ENCODE data around the gene CNTNAP2. TPM values are rescaled to one million over a fixed set of nuclear protein-coding genes. Genes with fewer than 3 reads are reported as not detected.

Gene CNTNAP2
- total RNA-seq, 1 experiment from 2014 or later: 0.03 TPM

DNA sequence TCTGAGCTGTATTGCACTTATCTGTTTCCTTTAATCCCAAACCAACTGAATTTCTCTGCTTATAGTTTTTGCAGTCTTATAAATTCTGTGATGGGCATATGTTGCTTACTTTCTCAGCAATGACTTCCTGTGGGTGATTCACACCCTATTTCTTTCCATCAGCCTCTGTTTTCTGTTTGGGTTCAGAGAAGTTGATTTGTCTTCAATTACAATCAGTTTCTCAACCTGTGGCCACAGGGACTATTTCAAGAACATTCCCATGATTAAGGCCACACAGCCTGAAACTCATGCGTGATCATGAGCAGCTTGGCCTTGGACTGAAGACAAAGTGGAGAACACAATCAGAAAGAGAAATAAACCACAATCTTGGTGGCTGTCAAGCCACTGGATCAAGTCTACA lies 1299.4 kb downstream of the CNTNAP2 start:
- intact Hi-C loops (cut with micrococcal nuclease; ENCODE audit: unreplicated experiment) (no loop called here), in situ Hi-C loops (cut with HindIII; ENCODE audit: low pct_unique_long_range_greater_than_20kb, low sequenced_read_pairs) (no loop called here)
- H3K27me3 ChIP-seq (ENCODE audit: control insufficient read depth, insufficient read depth, low read length): no peaks in the 10 kb centered on the region
- no peaks in the 10 kb centered on the region for H3K36me3 ChIP-seq (ENCODE audit: control insufficient read depth, insufficient read depth, low read length)
- no peak overlapping the region for H3K4me3 ChIP-seq (ENCODE audit: low read depth in 2 of 2, low read length in 2 of 2)
- BruUV-seq (replicated peaks): no TSS peak
- TF ChIP-seq, protein P1, sequence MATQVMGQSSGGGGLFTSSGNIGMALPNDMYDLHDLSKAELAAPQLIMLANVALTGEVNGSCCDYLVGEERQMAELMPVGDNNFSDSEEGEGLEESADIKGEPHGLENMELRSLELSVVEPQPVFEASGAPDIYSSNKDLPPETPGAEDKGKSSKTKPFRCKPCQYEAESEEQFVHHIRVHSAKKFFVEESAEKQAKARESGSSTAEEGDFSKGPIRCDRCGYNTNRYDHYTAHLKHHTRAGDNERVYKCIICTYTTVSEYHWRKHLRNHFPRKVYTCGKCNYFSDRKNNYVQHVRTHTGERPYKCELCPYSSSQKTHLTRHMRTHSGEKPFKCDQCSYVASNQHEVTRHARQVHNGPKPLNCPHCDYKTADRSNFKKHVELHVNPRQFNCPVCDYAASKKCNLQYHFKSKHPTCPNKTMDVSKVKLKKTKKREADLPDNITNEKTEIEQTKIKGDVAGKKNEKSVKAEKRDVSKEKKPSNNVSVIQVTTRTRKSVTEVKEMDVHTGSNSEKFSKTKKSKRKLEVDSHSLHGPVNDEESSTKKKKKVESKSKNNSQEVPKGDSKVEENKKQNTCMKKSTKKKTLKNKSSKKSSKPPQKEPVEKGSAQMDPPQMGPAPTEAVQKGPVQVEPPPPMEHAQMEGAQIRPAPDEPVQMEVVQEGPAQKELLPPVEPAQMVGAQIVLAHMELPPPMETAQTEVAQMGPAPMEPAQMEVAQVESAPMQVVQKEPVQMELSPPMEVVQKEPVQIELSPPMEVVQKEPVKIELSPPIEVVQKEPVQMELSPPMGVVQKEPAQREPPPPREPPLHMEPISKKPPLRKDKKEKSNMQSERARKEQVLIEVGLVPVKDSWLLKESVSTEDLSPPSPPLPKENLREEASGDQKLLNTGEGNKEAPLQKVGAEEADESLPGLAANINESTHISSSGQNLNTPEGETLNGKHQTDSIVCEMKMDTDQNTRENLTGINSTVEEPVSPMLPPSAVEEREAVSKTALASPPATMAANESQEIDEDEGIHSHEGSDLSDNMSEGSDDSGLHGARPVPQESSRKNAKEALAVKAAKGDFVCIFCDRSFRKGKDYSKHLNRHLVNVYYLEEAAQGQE (IDR thresholded peaks at IDR 0.05; ENCODE audit: insufficient read depth in 1 of 2, low read depth in 2 of 2, low read length in 1 of 2): no peak
- no peak for TF ChIP-seq TCF7L2 (IDR thresholded peaks at IDR 0.05; ENCODE audit: low read depth, low read length)
- TF ChIP-seq, protein P2, sequence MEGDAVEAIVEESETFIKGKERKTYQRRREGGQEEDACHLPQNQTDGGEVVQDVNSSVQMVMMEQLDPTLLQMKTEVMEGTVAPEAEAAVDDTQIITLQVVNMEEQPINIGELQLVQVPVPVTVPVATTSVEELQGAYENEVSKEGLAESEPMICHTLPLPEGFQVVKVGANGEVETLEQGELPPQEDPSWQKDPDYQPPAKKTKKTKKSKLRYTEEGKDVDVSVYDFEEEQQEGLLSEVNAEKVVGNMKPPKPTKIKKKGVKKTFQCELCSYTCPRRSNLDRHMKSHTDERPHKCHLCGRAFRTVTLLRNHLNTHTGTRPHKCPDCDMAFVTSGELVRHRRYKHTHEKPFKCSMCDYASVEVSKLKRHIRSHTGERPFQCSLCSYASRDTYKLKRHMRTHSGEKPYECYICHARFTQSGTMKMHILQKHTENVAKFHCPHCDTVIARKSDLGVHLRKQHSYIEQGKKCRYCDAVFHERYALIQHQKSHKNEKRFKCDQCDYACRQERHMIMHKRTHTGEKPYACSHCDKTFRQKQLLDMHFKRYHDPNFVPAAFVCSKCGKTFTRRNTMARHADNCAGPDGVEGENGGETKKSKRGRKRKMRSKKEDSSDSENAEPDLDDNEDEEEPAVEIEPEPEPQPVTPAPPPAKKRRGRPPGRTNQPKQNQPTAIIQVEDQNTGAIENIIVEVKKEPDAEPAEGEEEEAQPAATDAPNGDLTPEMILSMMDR (IDR thresholded peaks at IDR 0.05): no peak
- no peak for TF ChIP-seq SIN3A (IDR thresholded peaks at IDR 0.05; ENCODE audit: borderline replicate concordance, insufficient read depth, low read depth, low read length)
- no peak for TF ChIP-seq POLR2AphosphoS5 (IDR thresholded peaks at IDR 0.05; ENCODE audit: low read depth, low read length)
- H3K9me3 ChIP-seq (ENCODE audit: control insufficient read depth, insufficient read depth, low read depth, low read length): no peaks in the 10 kb centered on the region; the same call in 1 of the 2 replicates
- no peaks in the 10 kb centered on the region for H3K4me1 ChIP-seq (ENCODE audit: control insufficient read depth, insufficient read depth, low read length)
- ATAC-seq (no peak), DNase-seq (ENCODE audit: low read depth, low spot score) (no peak)
- CTCF ChIA-PET: no interaction called here
- no peak overlapping the region for H3K27ac ChIP-seq (ENCODE audit: low read length)
- POLR2A ChIA-PET: no interaction called here

DNA sequence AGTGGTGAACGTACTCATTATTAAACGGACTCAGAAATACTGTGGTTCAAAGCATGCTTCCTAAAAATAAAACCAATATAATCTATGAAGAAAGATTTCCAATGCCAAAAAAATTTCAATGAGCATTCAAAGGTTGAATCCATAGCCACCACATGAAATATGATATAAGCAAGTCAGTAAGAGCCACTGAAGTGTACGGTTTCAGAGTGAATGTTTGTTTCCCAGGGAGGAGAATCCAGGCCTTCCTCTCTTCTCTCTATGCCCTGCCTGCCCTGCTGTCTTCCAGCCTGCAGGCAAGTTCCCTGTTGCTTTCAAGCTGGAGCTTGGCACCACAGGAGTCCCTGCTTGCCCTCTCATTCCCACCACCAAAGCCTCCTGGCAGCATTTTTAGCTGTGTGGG lies 1302.4 kb downstream of the CNTNAP2 start:
- ChIA-PET POLR2A (no interaction called here), CTCF (no interaction called here)
- TF ChIP-seq POLR2AphosphoS5 (IDR thresholded peaks at IDR 0.05; ENCODE audit: low read depth, low read length): no peak
- TF ChIP-seq SIN3A (IDR thresholded peaks at IDR 0.05; ENCODE audit: borderline replicate concordance, insufficient read depth, low read depth, low read length): no peak
- TF ChIP-seq, protein P2 (IDR thresholded peaks at IDR 0.05): no peak
- TF ChIP-seq TCF7L2 (IDR thresholded peaks at IDR 0.05; ENCODE audit: low read depth, low read length): no peak
- TF ChIP-seq, protein P1 (IDR thresholded peaks at IDR 0.05; ENCODE audit: insufficient read depth in 1 of 2, low read depth in 2 of 2, low read length in 1 of 2): no peak
- intact Hi-C loops (cut with micrococcal nuclease; ENCODE audit: unreplicated experiment) (no loop called here), in situ Hi-C loops (cut with HindIII; ENCODE audit: low pct_unique_long_range_greater_than_20kb, low sequenced_read_pairs) (no loop called here)
- Histone ChIP-seq H3K9me3 (ENCODE audit: control insufficient read depth, insufficient read depth, low read depth, low read length) (no peaks in the 10 kb centered on the region; the same call in 1 of the 2 replicates), H3K4me3 (ENCODE audit: low read depth in 2 of 2, low read length in 2 of 2) (no peak overlapping the region), H3K4me1 (ENCODE audit: control insufficient read depth, insufficient read depth, low read length) (no peaks in the 10 kb centered on the region), H3K27me3 (ENCODE audit: control insufficient read depth, insufficient read depth, low read length) (no peaks in the 10 kb centered on the region), H3K27ac (ENCODE audit: low read length) (no peak overlapping the region), H3K36me3 (ENCODE audit: control insufficient read depth, insufficient read depth, low read length) (no peaks in the 10 kb centered on the region)
- no peak for DNase-seq (ENCODE audit: low read depth, low spot score)
- no peak for ATAC-seq
- no TSS peak for BruUV-seq (replicated peaks)
